Femur (tissue), 1 donor: ENCODE measurements around the gene JAKMIP3.

Experiments used
- DNase-seq: peaks from one replicate; pipeline ENCODE4 v3.0.0-alpha.2; 2017

Gene JAKMIP3

DNA sequence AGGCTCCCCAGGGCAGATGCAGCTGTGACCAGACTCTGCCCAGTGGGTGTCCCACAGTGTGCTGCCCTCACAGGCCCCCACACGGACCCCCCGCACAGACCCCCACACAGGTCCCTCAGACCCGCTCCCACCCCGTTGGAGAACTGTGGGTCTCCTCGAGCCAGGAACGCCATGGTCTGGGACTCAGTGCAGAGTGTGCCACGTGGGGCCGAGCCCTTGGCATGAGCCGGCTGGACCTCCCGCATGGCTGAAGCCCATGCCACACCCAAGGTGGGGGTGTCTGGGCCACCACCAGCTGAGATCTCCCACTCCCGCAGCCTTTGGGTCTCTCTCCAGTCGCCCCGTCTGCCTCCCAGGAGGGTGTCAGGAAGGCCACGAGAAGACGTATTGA, 34.3 kb downstream of the JAKMIP3 start:
- DNase-seq, result no peak

DNA sequence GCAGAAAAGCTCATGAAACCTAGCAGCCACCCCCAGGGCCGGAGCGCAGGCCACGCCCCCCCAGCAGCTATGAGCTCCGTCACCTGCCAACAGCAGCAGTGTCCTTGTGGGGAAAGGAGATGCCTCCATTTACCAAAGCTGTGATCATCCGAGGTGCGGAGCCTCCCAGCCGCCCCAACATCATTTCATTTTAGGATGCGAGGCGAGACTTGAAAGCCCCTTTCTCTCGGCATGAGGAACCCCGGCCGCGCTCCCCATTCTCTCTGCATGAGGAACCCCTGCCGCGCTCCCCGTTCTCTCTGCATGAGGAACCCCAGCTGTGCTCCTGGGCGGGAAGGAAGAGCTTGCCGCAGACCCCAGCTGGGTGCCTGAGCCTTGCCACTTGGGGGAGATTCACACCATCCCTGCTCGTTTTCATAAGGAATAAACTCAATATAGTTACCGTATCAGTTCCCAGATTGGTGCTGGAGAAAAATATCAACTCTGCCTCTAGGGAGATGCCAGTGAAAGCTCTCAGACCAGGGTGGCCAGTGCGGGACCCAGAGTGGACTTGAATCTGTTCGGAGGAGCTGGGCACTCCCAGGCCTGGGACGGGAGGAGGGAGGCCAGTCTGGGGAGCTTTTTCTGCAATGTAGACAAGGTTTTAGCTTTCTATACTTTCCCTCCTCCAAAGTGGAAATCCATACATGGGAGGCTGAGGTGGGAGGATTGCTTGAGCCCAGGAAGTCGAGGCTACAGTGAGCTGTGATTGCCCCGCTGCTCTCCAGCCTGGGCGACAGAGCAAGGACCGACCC, 35.0 kb downstream of the JAKMIP3 start:
- no peak for DNase-seq

- DNase-seq, result no peak
These were observed 35.8 kb downstream of the JAKMIP3 start for GRCh38 chr10:132101529-132101928.

GRCh38 chr10:132102071-132102716, 36.4 kb downstream of the JAKMIP3 start:
- no peak for DNase-seq

DNA sequence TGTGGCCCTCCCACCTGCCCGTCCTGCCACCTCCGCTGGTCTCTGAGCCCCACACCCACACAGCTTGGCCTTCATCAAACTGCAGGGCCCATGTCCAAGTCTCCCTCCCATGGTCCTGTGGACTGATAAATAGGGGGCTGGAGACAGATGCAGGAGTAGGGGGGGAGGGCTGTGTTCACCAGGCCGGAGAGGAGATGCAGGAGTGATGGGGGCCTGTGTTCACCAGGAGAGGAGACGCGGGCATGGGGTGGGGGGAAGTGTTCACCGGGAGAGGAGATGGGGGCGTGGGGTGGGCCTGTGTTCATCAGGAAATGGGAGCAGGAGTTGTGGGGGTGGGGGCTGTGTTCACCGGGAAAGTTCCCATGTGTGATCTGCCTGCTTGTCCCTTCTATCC, 37.0 kb downstream of the JAKMIP3 start:
- DNase-seq, result peak; percentile 9

DNA sequence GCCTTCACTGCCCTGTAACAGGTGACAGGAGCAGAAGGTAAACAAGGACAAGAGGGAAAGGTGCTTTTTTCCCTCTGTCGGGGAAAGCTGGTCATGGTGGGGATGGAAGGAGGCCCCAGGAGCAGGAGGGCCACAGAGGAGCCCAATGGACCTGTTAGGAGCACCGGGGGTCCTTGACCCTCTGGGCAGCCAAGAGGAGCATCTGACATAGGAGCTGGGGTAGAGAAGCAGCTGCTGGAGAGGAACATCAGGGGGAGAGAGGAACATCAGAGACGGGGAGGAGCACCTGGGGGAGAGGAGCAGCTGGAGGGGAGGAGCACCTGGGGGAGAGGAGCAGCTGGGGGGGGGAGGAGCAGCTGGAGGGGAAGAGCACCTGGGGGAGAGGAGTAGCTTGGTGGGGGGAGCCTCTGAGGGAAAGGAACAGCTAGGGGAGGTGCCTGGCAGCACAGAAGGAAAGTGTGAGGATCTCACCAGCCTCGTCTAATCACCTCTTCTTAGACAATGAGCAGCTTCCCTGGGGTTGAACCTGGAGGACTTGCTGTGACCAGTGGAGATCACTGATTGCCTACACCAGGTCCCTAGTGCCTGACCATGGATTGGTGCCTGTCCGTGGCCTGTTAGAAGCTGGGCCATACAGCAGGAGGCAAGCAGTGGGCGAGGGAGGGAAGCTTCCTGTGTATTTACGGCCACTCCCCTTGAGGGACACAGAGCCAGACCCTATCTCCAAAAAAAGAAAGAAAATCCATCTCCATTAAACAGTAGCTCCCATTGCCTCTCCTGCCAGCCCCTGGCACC, 37.6 kb downstream of the JAKMIP3 start:
- no peak for DNase-seq

DNA sequence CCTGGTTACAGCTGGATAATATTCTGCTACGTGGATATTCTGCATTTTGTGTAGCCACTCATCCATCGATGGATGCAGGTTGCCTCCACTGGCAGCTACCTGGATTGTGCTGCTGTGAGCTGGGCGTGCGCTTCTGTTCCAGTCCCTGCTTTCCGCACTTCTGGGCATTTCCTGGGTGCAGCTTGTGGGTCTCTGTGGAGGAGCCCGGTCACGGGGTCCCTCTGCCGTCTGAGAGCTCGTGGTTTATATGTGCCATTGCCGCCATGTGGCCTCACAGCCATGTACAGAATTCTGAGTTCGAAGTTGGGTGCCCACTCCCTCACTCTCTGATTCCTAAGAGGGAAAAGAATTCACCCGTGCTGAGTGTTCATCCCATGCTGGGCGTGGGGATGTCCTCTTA, 38.3 kb downstream of the JAKMIP3 start:
- DNase-seq, result no peak

DNA sequence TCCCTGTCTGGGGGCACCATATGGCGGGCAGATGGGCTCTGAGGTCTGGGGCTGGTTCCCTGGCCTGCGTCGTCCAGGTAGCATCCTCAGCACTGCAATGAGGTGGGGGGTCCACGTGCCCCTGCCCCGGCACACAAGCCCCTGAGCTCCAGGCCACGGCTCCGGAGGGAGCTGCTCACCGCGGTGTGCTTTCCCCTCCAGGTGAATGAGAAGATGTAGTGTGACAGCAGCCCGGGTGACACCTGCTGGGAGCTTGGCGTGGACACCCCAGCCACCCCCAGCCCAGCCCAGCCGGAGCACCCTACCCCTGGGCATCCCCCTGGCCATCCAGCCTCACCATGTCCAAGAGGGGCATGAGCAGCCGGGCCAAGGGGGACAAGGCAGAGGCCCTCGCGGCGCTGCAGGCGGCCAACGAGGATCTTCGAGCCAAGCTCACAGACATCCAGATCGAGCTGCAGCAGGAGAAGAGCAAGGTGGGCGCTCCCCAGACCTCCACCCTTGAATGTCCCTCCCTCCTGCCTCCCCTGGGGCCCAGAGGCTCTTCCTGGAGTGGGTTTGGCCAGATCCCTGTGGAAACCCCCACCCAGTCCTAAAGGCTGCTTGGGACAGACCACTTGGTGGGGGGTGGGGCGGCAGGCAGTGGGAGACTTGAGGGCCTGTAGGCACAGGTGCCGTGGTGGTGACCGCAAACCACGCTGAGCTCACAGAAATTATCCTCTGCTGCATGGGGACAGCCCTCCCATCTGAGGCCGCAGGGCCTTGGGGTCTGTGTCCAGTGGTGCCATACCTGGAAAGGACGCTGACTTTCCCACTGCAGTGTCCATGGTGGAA, 38.9 kb downstream of the JAKMIP3 start:
- DNase-seq, result no peak

- DNase-seq, result no peak
These were observed 39.7 kb downstream of the JAKMIP3 start for GRCh38 chr10:132105302-132105995.

GRCh38 chr10:132106431-132106830, 40.7 kb downstream of the JAKMIP3 start:
- DNase-seq, result no peak

DNA sequence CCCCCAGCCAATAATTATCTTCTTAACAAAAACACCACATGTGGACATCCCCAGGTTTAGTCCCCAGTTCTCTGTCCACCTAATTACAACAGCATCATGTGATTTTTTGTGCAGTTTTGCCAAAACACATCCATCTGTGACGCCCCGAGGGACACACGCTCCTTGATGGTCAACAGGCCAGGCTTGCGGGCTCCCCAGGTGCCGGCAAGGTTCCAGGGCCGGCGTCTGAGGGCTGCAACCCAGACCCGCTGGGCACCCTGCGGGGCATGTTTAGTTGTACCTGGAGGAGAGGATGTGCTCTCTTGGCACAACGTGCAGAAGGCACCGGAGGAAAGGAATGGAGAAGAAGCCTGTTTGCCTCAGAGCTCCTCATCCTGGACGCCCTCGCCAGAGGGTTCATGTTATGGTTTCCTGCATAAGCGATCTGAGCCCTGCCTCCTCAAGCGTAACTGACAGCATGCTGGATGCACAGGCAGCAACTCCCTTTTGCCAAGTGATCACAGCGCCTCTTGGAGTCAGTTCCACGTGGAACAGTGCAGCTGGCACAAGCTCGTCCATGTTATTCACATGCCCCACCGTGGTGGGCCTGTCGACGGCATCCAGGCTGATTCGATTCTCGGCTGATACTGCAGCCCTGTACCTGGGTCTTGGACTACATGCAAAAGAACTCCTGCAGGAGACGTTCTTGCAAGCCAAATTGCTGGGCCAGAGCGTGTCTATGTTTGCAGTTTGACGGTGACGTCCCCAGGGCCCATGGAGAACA, 41.6 kb downstream of the JAKMIP3 start:
- peak; percentile 13 for DNase-seq

DNA sequence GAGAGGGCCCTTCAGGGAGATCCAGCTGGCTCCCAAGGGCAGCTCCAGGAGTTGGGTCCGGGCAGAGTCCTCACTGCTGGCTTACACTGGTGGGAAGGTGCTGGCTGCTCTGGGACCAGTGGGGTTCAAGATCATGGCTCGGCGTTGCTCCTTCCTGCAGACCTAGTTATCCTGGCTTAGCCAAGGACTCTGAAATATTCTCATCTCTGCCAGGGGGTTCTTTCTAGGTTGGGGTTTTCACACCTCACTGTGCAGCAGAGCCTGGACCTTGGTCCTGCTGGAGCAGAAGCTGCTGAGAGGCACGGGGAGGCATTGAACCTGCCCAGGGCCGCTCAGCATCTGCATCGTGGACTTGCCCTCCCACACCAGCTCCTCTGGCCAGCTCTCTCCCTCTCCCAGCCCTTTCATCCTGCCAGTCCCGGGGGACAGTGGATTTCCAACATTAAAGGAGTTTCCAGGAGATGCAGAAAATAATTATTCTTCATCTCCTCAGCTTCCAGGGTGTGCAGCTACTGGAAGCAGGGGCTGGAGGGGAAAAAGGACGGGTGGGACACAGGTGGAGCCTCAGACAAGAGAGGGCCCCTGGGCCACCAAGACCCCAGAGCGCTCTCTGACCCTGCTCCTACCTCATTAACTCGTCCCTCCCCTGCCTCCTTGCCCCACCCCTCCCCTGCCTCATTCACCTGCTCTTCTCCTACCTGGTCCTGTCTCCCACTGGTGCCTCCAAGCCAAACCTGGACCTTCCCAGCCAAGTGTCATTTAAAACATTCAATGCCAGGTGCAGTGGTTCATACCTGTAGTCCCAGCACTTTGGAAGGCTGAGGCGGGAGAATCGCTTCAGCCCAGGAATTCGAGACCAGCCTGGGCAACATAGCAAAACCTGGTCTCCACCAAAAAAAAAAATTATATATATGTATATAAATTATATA, 42.5 kb downstream of the JAKMIP3 start:
- peak; percentile 7 for DNase-seq

GRCh38 chr10:132109341-132110110, 43.8 kb downstream of the JAKMIP3 start:
- DNase-seq, result peak; percentile 73

GRCh38 chr10:132110111-132110521, 44.4 kb downstream of the JAKMIP3 start:
- DNase-seq, result no peak

DNA sequence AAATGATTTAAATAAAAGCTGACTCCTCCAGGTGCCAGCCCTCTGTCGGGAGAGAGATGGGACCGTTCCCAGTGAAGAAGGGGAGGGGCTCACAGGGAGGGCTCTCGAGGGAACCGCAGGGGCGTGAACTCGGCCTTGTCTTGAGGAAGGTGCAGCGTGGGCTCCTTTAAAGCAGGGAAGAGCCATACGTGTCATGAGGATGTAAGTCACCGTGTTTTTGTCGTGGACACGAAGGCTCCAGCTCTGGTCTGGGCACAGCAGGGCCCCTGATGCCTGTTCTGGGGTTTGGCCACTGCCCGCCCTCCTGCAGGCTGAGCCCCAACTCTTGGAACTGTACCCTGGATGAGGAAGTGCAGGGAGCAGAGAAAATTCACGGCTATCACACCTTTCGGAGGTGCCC, 45.0 kb downstream of the JAKMIP3 start:
- peak; percentile 11 for DNase-seq

- DNase-seq, result no peak
These were observed 45.5 kb downstream of the JAKMIP3 start for GRCh38 chr10:132111121-132111731.

- no peak for DNase-seq
These were observed 46.2 kb downstream of the JAKMIP3 start for GRCh38 chr10:132111871-132112341.

DNA sequence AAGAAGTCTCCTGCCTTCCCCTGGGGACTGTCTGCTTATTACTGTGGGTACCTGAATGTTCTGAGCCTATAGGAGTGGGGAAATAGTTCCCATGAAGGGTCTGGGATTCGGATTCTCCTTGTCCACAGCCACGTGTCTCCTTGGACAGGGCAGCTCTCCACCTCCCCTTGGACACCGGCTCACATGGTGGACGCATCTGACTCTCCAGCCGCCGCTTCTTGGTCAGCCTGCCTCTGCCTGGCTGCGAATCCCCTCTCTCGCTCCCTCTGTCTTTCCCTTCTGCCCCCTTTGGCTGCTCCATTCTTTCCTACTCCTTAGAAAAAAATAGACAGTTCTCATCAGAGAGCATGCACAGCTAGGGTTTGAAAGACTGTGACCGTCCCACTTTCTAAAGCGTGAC, 46.9 kb downstream of the JAKMIP3 start:
- no peak for DNase-seq

GRCh38 chr10:132113206-132113605, 47.5 kb downstream of the JAKMIP3 start:
- no peak for DNase-seq
